ENCODE results near the gene ST3GAL3. TPM values are rescaled to one million over a fixed set of nuclear protein-coding genes. Genes with fewer than 3 reads are reported as not detected.

Gene ST3GAL3
- polyA plus RNA-seq, 2 of the 4 experiments (the other 2 are of a cell fraction), result 2.5 to 4.0 TPM

DNA sequence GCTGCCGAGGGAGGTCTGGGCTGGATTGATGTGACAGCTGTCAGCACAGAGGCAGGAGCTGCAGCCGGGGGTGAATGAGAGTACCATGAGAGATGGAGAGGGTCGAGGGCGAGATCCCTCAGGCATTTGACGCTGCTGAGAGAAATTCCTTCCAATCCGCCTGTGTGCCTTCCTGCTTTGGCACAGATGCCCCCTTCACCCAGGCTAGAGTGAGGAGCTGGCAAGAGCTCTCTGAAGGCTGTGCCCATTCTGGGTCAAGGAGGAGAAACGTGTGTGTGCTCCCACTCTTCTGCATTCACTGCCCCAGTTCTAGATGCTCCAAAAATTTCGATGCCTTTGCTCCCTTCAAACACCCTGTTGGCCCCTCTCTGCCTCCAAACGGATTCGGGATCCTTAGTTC is 231.0 kb downstream of the ST3GAL3 start:
- TF ChIP-seq RCOR1 (IDR thresholded peaks at IDR 0.05; ENCODE audit: low read depth, low read length) (no peak), CBX8 (IDR thresholded peaks at IDR 0.05) (no peak)
- FAIRE-seq, result no peak
- POLR2A ChIA-PET, result no interaction called here
- no peak for DNase-seq (ENCODE audit: low read depth in 1 of 2, low spot score in 1 of 2)
- Histone ChIP-seq H3K9me3 (no peaks in the 10 kb centered on the region), H3K4me1 (peaks cover 29% of the 10 kb centered on the region), H3K27ac (no peak overlapping the region; a peak in 1 of 6 replicates), H3K4me3 (no peak overlapping the region), H3K4me2 (no peak overlapping the region)
- CTCF ChIA-PET, result interaction anchor here (1.8 to 16.9 kb wide), 3 partner anchors 7 to 173 kb away, joined by 5 to 243 read pairs (median 6); no protein-coding TSS in a partner anchor
- WGBS (ENCODE audit: missing lambda C conversion rate), result 93% methylated on average over 10 of the region's 10 CpGs
- no peak for ATAC-seq

DNA sequence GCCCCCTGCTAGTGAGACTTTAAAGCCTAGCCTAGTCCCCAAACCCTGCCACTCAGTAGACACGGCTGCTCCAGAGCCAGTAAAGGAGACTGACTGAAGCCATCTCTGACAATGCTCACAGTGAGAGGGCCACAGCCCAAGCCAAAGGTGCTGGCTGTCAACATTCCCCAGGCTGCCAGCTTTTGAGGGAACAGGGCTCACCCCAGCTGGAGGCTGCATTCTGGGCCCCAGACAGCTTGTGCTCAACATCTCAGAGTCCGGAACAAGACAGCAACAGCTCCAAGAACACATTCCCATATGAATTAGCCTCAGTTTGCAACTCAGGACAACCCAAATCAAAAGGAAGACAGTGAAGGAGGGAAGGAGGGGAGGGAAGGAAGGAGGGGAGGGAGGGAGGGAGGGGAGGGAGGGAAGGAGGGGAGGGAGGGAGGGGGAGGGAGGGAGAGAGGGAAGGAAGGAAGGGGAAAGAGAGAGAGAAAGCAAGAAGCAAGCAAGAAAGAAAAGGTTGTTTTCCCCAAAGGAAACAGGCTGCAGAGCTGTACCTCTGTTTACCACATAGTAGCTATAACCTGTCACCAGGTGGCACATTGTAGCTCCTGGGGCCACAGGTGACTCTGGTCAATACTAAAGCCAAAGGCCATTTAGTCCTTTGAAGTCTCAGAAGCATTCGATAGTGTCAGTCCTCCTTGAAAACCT is 231.7 kb downstream of the ST3GAL3 start:
- FAIRE-seq, result no peak
- CTCF ChIA-PET, result interaction anchor here (1.5 to 16.9 kb wide), 2 partner anchors 9 to 174 kb away, joined by 5 to 243 read pairs; no protein-coding TSS in a partner anchor
- 83% methylated on average over 3 of the region's 3 CpGs for WGBS (ENCODE audit: missing lambda C conversion rate)

DNA sequence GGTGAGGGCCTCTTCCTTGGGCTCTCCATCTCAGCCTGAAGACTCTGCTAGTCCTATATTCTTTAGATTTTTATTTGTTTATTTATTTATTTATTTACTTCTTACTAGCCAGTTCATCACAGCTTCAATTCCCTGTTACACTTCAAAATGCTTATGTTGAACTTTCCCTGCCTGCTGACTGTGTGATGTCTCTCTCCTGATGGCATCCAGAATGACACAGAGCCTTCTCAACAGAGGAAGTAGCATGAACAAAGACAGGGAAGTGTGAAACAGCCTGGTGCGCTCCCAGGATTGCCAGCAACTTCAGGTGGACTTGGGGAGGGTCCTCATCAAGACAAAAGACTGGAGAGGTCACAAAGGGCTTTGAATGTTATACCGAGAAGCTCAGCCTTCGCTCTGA is 235.1 kb downstream of the ST3GAL3 start:
- Histone ChIP-seq H3K9me3 (no peaks in the 10 kb centered on the region), H3K4me1 (peaks cover 9% of the 10 kb centered on the region), H3K27ac (no peak overlapping the region), H3K4me2 (no peak overlapping the region), H3K4me3 (no peak overlapping the region)
- FAIRE-seq (no peak), DNase-seq (ENCODE audit: low read depth in 1 of 2, low spot score in 1 of 2) (no peak), ATAC-seq (no peak)
- ChIA-PET POLR2A (no interaction called here), CTCF (interaction anchor here (0.7 to 7.4 kb wide), 5 partner anchors 8 to 178 kb away, joined by 3 to 69 read pairs (median 4); partner anchors contain the start of gene ARTN)
- WGBS (ENCODE audit: missing lambda C conversion rate), result 95% methylated on average over 2 of the region's 3 CpGs
- no peak for TF ChIP-seq FOSL2 (IDR thresholded peaks at IDR 0.05)
- TF ChIP-seq FOSL2 (CRISPR knock-in tag; IDR thresholded peaks at IDR 0.05), result no peak
- no peak for TF ChIP-seq EHF (CRISPR knock-in tag; IDR thresholded peaks at IDR 0.05)

More for the DNA sequence above, 231.7 kb downstream of the ST3GAL3 start:
- POLR2A ChIA-PET, result no interaction called here
- H3K27ac ChIP-seq, result peak overlapping the region in 1 of 2 experiments; percentile 35; a peak in 1 of 6 replicates
- no peak overlapping the region for H3K4me3 ChIP-seq
- H3K9me3 ChIP-seq, result no peaks in the 10 kb centered on the region
- ATAC-seq (no peak), DNase-seq (ENCODE audit: low read depth in 1 of 2, low spot score in 1 of 2) (no peak)
- TF ChIP-seq EHMT2 (IDR thresholded peaks at IDR 0.05; ENCODE audit: low read depth) (no peak), POLR2AphosphoS2 (conservative IDR thresholded peaks at IDR 0.05; ENCODE audit: low read length) (no peak), KDM5A (IDR thresholded peaks at IDR 0.05) (no peak), HOXB13 (CRISPR knock-in tag; IDR thresholded peaks at IDR 0.05; ENCODE audit: low read depth) (no peak), JUNB (IDR thresholded peaks at IDR 0.05) (no peak), KDM1A (IDR thresholded peaks at IDR 0.05; ENCODE audit: low read depth) (no peak), FOSL2 (IDR thresholded peaks at IDR 0.05) (no peak), FOSL2 (CRISPR knock-in tag; IDR thresholded peaks at IDR 0.05) (no peak)
- TF ChIP-seq, protein P1, sequence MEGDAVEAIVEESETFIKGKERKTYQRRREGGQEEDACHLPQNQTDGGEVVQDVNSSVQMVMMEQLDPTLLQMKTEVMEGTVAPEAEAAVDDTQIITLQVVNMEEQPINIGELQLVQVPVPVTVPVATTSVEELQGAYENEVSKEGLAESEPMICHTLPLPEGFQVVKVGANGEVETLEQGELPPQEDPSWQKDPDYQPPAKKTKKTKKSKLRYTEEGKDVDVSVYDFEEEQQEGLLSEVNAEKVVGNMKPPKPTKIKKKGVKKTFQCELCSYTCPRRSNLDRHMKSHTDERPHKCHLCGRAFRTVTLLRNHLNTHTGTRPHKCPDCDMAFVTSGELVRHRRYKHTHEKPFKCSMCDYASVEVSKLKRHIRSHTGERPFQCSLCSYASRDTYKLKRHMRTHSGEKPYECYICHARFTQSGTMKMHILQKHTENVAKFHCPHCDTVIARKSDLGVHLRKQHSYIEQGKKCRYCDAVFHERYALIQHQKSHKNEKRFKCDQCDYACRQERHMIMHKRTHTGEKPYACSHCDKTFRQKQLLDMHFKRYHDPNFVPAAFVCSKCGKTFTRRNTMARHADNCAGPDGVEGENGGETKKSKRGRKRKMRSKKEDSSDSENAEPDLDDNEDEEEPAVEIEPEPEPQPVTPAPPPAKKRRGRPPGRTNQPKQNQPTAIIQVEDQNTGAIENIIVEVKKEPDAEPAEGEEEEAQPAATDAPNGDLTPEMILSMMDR (IDR thresholded peaks at IDR 0.05), result no peak
- H3K4me1 ChIP-seq, result peaks cover 27% of the 10 kb centered on the region
- no peak overlapping the region for H3K4me2 ChIP-seq

DNA sequence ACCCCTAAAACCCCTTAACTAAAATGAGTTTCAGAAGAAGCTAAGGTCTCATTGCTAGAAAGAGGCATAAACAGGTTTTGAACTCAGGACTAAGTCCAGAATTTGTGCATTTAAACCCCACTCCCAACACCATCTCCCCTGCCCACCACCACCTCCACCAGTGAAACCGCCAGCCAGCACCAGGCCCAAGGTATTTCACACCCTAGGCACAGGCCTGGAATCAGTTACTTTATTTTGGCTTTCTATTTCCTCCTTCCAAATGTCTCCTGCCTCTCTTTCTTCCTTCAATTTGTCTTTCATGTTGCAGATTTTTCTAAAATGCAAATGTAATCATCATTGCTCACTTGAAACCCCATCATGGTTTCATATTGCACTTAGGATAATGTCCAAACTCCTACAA is 237.5 kb downstream of the ST3GAL3 start:
- FAIRE-seq (no peak), ATAC-seq (no peak), DNase-seq (ENCODE audit: low read depth in 1 of 2, low spot score in 1 of 2) (no peak)
- CTCF ChIA-PET, result interaction anchor here (1.2 to 7.4 kb wide), 4 partner anchors 7 to 256 kb away, joined by 3 to 69 read pairs (median 20); partner anchors contain the start of gene ARTN
- Histone ChIP-seq H3K27ac (no peak overlapping the region), H3K9me3 (no peaks in the 10 kb centered on the region), H3K4me1 (peaks cover 13% of the 10 kb centered on the region; the same call in 1 of the 3 replicates), H3K4me2 (peak overlapping the region; percentile 87), H3K4me3 (no peak overlapping the region)
- no peak for TF ChIP-seq ESRRA (IDR thresholded peaks at IDR 0.05; ENCODE audit: borderline replicate concordance, low read length)
- no peak for TF ChIP-seq CHD2 (IDR thresholded peaks at IDR 0.05; ENCODE audit: low read length, partially characterized antibody)
- TF ChIP-seq HOXB13 (CRISPR knock-in tag; IDR thresholded peaks at IDR 0.05; ENCODE audit: low read depth), result no peak
- TF ChIP-seq, protein P2, sequence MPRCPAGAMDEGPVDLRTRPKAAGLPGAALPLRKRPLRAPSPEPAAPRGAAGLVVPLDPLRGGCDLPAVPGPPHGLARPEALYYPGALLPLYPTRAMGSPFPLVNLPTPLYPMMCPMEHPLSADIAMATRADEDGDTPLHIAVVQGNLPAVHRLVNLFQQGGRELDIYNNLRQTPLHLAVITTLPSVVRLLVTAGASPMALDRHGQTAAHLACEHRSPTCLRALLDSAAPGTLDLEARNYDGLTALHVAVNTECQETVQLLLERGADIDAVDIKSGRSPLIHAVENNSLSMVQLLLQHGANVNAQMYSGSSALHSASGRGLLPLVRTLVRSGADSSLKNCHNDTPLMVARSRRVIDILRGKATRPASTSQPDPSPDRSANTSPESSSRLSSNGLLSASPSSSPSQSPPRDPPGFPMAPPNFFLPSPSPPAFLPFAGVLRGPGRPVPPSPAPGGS (IDR thresholded peaks at IDR 0.05), result no peak
- TF ChIP-seq, protein P1 (IDR thresholded peaks at IDR 0.05), result no peak
- POLR2A ChIA-PET, result no interaction called here
- 96% methylated on average over 1 of the region's 1 CpG for WGBS (ENCODE audit: missing lambda C conversion rate)
